ENCODE measurements around the gene ANKS6.

DNA sequence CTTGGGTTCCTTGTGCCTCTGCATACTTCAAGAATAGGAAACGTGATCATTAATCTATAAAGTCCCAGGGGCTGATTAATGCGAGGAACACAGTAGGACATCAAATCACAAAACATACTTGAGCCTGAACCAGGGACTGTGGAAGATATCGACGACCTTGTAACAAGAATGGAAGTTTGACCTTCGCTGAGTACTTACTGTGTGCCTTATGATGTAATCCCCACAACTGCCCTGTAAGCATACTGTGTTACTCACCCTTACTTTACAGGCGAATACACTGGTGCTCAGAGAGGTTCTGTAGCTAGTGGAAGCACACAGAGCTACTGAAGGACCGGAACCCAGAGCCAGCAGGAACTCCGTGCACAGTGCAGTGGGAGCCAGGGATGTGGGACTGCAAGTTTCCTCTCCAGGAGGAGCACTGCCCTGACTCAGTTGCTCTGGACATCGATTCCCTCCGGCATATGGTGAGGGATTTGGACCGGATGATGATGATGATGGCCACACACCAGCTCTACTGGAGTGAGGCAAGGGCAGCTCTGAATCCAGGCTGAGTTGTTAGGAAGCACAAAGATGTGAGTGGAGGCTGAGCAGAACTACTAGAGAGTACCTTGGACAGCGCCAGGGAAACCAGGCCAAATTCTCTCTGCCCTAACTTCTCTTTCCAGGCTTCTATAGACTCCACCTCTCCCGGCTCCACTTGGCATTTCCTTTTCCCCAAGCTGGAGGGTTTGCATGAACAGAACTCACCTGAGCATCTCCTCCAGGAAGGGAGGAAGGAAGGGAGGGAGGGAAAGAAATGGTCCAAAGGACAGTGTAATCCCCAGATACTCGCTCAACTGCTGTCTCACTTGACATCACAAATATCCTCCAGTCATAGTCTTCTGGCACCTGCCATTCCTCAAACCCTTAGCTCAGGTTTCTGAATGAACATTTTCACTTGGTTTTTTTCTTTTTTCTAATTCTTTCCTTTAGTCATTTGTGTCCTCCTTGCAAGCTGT is 86.1 kb downstream of the ANKS6 start:
- TF ChIP-seq, protein P1, sequence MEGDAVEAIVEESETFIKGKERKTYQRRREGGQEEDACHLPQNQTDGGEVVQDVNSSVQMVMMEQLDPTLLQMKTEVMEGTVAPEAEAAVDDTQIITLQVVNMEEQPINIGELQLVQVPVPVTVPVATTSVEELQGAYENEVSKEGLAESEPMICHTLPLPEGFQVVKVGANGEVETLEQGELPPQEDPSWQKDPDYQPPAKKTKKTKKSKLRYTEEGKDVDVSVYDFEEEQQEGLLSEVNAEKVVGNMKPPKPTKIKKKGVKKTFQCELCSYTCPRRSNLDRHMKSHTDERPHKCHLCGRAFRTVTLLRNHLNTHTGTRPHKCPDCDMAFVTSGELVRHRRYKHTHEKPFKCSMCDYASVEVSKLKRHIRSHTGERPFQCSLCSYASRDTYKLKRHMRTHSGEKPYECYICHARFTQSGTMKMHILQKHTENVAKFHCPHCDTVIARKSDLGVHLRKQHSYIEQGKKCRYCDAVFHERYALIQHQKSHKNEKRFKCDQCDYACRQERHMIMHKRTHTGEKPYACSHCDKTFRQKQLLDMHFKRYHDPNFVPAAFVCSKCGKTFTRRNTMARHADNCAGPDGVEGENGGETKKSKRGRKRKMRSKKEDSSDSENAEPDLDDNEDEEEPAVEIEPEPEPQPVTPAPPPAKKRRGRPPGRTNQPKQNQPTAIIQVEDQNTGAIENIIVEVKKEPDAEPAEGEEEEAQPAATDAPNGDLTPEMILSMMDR (IDR thresholded peaks at IDR 0.05; ENCODE audit: low read depth, low read length, missing input control), result no peak
- TF ChIP-seq SP1 (IDR thresholded peaks at IDR 0.05) (no peak), TAF1 (conservative IDR thresholded peaks at IDR 0.05) (no peak), EGR1 (IDR thresholded peaks at IDR 0.05; ENCODE audit: low read depth in 2 of 2) (no peak), JUND (IDR thresholded peaks at IDR 0.05) (no peak), RAD21 (IDR thresholded peaks at IDR 0.05) (no peak), FOXA1 (IDR thresholded peaks at IDR 0.05) (no peak), GABPA (IDR thresholded peaks at IDR 0.05 in 1 of 2, conservative IDR thresholded peaks at IDR 0.05 in 1 of 2) (no peak)
- TF ChIP-seq, protein P2, sequence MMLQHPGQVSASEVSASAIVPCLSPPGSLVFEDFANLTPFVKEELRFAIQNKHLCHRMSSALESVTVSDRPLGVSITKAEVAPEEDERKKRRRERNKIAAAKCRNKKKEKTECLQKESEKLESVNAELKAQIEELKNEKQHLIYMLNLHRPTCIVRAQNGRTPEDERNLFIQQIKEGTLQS (IDR thresholded peaks at IDR 0.05), result no peak
- TF ChIP-seq, protein P3, sequence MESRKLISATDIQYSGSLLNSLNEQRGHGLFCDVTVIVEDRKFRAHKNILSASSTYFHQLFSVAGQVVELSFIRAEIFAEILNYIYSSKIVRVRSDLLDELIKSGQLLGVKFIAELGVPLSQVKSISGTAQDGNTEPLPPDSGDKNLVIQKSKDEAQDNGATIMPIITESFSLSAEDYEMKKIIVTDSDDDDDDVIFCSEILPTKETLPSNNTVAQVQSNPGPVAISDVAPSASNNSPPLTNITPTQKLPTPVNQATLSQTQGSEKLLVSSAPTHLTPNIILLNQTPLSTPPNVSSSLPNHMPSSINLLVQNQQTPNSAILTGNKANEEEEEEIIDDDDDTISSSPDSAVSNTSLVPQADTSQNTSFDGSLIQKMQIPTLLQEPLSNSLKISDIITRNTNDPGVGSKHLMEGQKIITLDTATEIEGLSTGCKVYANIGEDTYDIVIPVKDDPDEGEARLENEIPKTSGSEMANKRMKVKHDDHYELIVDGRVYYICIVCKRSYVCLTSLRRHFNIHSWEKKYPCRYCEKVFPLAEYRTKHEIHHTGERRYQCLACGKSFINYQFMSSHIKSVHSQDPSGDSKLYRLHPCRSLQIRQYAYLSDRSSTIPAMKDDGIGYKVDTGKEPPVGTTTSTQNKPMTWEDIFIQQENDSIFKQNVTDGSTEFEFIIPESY (IDR thresholded peaks at IDR 0.05), result no peak
